HEK293 (cell line): ENCODE results near the gene CYP4V2.

ENCODE experiments used
- KLF1 ChIP-seq: fragments of 450-650 bp; formaldehyde crosslinking; IDR thresholded peaks from 2 replicates; pipeline ENCODE4 v1.5.1; 2016; ENCODE audit warnings: missing biosample characterization, missing genetic modification characterization
- ZBTB1 ChIP-seq: fragments of 450-650 bp; formaldehyde crosslinking; IDR thresholded peaks from 2 replicates; pipeline ENCODE4 v1.5.1; 2016; ENCODE audit warnings: missing biosample characterization, missing genetic modification characterization
- ZBTB7A ChIP-seq: fragments of 450-650 bp; formaldehyde crosslinking; IDR thresholded peaks from 2 replicates; pipeline ENCODE4 v1.5.1; 2016; ENCODE audit warnings: low read depth, missing biosample characterization, missing genetic modification characterization
- ZNF239 ChIP-seq: fragments of 450-650 bp; formaldehyde crosslinking; IDR thresholded peaks from 2 replicates; pipeline ENCODE4 v1.5.1; 2016; ENCODE audit warnings: missing biosample characterization, missing genetic modification characterization
- ZNF404 ChIP-seq: fragments of 450-650 bp; formaldehyde crosslinking; IDR thresholded peaks from 2 replicates; pipeline ENCODE4 v1.5.1; 2017; ENCODE audit warnings: missing biosample characterization, missing genetic modification characterization
- ZNF426 ChIP-seq: fragments of 450-650 bp; formaldehyde crosslinking; IDR thresholded peaks from 2 replicates; pipeline ENCODE4 v1.5.1; 2017; ENCODE audit warnings: missing biosample characterization, missing genetic modification characterization, mild to moderate bottlenecking, inconsistent platforms, moderate library complexity
- ZNF623 ChIP-seq: fragments of 450-650 bp; formaldehyde crosslinking; IDR thresholded peaks from 2 replicates; pipeline ENCODE4 v1.5.1; 2016; ENCODE audit warnings: missing biosample characterization, missing genetic modification characterization
- ZNF677 ChIP-seq: fragments of 450-650 bp; IDR thresholded peaks from 2 replicates; pipeline ENCODE4 v1.5.0; 2018; ENCODE audit warnings: missing biosample characterization, mild to moderate bottlenecking, missing genetic modification characterization, moderate library complexity
- TF ChIP-seq, protein P1 (sequence below): fragments of 450-650 bp; formaldehyde crosslinking; IDR thresholded peaks from 2 replicates; pipeline ENCODE4 v1.5.1; 2016; ENCODE audit warnings: missing biosample characterization, missing genetic modification characterization
- TF ChIP-seq, protein P2 (sequence below): sonication (generic); formaldehyde crosslinking; IDR thresholded peaks from 2 replicates; pipeline ENCODE4 v1.8.1; 2022; ENCODE audit warnings: mild to moderate bottlenecking, moderate library complexity, missing genetic modification reagents

DNA sequence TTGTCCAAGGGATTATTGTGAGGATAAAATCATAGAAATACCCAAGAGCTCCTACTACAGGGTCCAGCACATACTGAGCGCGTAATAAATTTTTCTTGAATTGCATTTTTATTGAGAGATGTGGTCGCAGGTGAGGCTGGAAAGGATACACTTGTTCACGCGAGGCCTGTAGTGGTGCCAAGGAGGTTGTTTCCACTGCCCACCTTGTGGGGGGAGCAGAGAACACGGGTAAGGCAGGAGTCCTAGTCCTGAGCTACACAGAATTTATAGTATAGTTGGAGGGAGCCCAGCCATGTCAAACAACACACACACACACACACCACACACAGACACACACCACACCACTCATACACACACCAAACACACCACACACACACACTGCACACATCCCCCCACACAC lies 31.8 kb upstream of the CYP4V2 start:
- TF ChIP-seq ZNF404 (tag by site-specific recombination): no peak
- TF ChIP-seq ZBTB1 (tag by site-specific recombination): no peak
- TF ChIP-seq ZNF623 (tag by site-specific recombination): no peak
- TF ChIP-seq KLF1 (tag by site-specific recombination): no peak
- TF ChIP-seq, protein P1, sequence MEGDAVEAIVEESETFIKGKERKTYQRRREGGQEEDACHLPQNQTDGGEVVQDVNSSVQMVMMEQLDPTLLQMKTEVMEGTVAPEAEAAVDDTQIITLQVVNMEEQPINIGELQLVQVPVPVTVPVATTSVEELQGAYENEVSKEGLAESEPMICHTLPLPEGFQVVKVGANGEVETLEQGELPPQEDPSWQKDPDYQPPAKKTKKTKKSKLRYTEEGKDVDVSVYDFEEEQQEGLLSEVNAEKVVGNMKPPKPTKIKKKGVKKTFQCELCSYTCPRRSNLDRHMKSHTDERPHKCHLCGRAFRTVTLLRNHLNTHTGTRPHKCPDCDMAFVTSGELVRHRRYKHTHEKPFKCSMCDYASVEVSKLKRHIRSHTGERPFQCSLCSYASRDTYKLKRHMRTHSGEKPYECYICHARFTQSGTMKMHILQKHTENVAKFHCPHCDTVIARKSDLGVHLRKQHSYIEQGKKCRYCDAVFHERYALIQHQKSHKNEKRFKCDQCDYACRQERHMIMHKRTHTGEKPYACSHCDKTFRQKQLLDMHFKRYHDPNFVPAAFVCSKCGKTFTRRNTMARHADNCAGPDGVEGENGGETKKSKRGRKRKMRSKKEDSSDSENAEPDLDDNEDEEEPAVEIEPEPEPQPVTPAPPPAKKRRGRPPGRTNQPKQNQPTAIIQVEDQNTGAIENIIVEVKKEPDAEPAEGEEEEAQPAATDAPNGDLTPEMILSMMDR (tag by site-specific recombination): no peak
- TF ChIP-seq ZNF426 (tag by site-specific recombination): no peak
- TF ChIP-seq ZNF239 (tag by site-specific recombination): no peak
- no peak for TF ChIP-seq ZNF677 (tag by site-specific recombination)
- TF ChIP-seq, protein P2, sequence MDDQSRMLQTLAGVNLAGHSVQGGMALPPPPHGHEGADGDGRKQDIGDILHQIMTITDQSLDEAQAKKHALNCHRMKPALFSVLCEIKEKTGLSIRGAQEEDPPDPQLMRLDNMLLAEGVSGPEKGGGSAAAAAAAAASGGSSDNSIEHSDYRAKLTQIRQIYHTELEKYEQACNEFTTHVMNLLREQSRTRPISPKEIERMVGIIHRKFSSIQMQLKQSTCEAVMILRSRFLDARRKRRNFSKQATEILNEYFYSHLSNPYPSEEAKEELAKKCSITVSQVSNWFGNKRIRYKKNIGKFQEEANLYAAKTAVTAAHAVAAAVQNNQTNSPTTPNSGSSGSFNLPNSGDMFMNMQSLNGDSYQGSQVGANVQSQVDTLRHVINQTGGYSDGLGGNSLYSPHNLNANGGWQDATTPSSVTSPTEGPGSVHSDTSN (CRISPR knock-in tag): no peak
- no peak for TF ChIP-seq ZBTB7A (tag by site-specific recombination)
